ENCODE results near the gene SLC40A1.

The SLC40A1 gene

GRCh38 chr2:189561371-189562038 is 19.1 kb downstream of the SLC40A1 start:
- DNase-seq = no peak

DNA sequence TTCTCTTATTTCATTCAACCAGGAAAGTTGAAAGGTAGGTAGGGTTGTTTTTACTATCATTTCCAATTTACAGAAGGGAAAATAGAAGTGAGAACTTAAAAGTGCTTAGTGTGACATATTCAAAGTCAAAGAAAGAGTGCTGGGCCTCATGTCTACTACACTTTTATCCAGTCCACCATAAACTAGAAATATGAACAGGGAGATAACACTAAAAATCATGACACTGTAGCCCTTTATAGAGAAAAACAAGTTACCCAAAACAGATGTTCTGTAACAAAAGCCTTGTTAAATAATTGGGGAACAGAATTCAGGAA is 20.4 kb downstream of the SLC40A1 start:
- DNase-seq = no peak

DNA sequence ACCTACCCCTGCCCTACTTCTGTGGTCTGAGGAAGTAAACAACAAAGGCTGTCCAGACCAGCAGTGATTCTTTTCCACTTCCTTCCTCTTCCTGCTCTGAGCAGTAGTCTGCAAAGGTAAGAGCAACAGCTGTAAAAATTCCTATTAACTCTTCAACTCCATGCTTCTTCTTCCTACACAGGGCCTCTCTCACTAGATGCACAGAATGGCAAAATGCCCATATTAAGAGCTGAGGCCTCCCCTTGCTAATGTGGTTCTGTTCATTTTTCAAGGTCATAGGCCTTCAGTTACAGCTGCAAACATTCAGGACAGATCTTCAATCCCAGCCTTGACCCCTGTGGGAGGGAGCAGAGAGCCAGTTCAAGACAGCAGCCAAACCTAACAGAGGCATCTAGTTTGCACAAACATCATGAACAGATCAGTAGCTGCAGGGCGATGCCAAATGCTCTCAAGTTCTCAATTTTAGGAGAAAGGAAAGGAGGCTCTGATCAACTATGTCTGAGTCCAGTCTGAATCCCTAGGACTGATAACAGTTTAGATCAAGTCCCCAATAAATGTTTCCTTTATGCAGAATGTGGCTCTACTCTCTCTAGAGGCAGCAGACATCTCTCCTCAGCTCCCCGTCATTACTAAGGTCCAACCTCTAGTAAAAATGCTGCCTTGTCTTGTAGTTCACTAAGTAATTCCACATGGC is 20.9 kb downstream of the SLC40A1 start:
- DNase-seq = no peak

- no peak for DNase-seq
These were observed 21.9 kb downstream of the SLC40A1 start for GRCh38 chr2:189558516-189559272.

- no peak for DNase-seq
These were observed 23.2 kb downstream of the SLC40A1 start for GRCh38 chr2:189557373-189557772.

GRCh38 chr2:189556526-189556925 is 24.1 kb downstream of the SLC40A1 start:
- DNase-seq = no peak

- no peak for DNase-seq
These were observed 25.4 kb downstream of the SLC40A1 start for GRCh38 chr2:189555232-189555631.

- DNase-seq = no peak
These were observed 27.0 kb downstream of the SLC40A1 start for GRCh38 chr2:189553504-189554088.

DNA sequence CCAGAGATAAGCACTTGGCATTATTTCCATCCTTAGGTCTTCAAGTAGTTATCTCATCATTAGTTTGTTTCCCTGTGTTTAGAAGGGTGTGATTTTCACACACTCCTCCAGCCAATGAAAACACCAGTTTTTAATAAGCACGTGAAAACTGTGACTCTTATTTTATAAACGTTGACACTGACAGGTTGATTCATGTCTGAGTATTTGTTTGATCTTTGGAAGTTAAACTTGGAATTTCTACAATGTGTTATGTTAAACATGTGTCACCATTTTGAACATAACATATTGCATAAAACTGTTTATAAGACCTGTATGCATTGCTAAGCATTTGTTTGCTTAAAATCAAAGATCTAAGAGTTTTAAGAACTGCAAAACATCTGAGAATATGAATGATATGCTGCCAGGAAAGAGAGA is 27.6 kb downstream of the SLC40A1 start:
- DNase-seq = no peak

DNA sequence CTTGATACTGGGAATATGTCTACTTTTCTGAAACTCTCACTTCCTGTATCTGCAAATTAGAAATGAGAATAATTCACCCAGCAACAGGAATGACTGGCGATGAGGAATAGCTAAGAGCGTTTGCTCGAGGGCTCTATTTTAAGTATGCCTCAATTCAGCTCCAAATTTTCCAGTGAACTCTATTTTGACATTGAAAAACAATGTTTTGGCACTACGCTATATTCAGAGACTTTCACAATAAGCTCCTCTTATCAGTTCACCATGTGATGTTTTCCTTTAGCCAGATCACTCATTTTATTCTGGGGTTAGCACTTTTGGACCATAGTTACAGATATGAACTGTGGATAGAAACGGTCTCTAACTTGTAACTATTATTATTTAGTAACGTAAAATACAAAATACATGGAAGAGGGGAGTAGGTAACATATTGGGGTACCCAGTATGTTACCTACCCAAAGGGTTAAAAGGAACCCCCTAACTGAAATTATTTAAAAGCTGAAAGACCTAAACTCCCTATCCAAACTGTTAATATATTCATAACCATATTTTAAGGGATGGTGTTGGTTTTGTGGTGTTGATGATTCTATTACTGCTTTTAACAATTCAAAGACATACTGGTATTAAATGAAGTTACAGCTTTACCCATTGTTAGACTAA is 28.1 kb downstream of the SLC40A1 start:
- DNase-seq = no peak

DNA sequence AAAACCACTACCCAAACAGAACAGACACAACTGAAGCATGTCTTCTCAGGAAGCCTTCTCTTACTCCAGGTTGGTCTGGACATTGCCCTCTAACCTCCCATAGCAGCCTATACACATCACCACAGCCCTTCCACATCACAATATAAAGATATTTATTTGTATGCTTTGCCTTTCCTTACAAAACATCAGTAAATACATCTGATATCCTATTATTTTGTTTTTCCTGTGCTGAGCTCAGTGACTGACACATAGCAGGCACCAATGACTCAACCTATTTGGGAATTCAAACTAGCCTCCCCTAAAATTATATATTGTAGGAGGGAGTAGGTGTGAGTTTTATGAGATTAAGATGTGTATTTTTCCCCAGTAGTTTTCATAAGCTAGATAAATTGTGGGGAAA is 28.8 kb downstream of the SLC40A1 start:
- DNase-seq = no peak

- no peak for DNase-seq
These were observed 31.1 kb downstream of the SLC40A1 start for GRCh38 chr2:189549449-189549832.

GRCh38 chr2:189548666-189549448 is 31.7 kb downstream of the SLC40A1 start:
- no peak for DNase-seq

DNA sequence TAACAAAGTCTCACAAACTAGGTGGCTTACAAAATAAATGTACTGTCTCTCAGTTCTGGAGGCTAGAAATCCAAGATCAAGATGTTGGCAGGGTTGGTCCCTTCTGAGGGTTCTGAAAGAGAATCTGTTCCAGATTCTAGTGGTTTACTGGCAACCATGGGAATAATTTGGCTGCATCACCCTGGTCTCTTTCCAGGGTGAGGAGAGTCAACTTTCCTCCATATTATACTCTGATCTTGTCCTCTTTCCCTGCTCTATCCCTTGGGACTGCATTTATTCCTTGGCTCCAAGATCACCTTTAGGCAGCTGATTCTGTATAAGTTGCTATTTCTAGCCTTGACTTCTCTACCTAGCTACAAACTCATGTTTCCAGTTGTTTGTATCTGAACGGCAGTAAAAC is 35.2 kb downstream of the SLC40A1 start:
- DNase-seq = no peak

DNA sequence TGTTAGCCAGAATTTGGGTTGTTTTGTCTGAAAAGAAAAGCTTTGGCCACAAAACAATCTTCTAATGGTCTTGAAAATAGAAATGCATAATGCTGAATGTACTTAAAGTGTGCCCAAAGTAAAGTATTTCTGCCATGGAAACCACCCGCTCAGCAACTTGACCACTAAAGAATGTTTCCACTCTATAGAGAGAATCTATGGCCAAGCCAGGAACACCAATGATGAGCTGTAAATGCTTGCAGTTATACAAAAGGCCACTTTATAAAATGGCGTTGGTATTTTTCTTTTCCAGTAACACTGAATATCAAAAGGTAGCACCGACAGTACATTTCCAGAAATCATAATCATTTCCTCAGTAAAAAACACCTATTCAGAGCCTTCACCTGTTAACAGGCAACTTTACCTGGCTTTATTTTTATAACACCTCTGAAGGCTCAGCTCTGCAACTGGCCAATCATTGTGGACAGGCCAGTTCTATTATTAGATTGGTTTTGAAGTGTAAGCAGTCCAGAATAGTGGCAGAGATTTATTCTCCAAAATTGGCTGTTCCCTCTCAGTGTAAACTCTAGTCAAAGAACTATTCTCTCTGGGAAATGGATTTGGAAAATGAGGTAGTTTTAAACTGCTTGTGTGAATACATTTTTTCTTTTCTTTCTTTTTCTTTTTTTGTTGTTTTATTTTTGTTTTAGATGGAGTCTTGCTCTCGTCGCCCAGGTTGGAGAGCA is 36.1 kb downstream of the SLC40A1 start:
- DNase-seq = no peak

- DNase-seq = no peak
These were observed 37.2 kb downstream of the SLC40A1 start for GRCh38 chr2:189543367-189543766.

DNA sequence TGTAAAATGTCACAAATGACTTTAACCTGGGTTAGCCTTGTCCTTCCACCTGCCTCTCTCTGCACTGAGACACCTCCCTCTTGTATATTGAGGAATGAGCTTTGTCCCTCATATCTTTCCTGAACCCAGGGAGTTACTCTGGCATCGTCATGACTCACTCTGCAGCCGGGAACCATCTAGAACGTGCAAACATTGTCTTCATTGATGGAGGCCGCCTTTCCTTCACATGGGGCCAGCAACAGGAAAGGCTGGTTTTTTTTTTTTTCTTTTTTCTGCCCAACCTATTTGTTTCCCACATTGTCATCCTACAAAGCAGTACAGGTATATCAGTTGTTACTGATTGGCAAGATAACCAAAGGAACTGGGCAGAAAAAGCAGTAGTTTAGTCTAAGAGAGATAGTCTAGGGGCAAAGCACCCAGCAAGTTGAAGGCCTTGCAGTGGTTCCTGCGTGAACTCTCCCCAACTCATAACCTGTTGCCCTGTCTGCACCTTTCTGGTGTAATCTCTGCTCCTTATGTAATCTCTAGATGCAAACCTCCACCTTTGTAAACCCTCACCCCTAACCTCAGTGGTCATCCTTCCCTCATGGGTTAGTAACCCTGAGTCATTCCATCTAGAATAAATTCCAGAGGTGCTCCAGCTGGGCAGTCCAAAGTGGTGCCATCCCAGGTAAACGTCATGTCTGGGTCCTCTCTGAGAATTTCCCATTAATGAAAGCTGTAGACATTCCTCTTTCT is 38.3 kb downstream of the SLC40A1 start:
- DNase-seq = no peak

- no peak for DNase-seq
These were observed 39.0 kb downstream of the SLC40A1 start for GRCh38 chr2:189541591-189541990.

- no peak for DNase-seq
These were observed 40.0 kb downstream of the SLC40A1 start for GRCh38 chr2:189540551-189540950.

DNA sequence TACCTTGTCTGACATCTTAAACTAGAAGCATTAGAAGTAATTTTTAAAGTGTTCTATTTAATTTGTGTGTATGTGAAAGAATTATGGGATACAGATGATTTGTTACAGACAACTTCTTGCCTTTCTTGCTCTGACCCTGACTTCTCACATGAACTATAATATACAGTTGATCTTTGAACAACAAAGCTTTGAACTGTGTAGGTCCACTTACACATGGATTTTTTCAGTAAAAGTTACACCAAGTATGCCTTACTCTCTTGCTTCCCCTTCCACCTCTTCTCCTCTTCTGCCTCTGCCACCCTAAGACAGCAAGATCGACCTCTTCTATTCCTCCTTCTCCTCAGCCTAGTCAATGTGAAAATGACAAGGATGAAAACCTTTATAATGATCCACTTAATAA is 42.2 kb downstream of the SLC40A1 start:
- DNase-seq = no peak

DNA sequence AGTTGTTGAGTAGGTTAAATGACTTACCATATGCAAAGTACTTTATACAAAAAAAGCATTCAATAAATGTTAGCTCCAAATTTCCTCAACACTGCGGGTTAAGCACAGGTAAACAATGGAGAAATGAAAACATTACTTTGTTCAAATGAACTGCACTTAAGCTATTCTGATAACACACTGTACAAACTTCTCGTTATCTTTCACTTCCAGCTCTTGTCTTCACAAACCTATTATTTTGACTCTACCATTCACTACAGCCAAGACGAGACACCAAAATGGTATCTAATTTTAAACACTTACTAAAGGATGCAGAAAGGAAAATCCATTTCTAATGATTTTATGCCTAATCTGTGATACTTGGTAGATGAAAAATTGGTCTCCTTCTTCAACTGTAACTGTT is 43.8 kb downstream of the SLC40A1 start:
- no peak for DNase-seq
